Measurements from ENCODE around the gene MPZL2. TPM values are rescaled to one million over a fixed set of nuclear protein-coding genes. Genes with fewer than 3 reads are reported as not detected.
"Not testable (repeated sequence)": the region's sequence is repeated elsewhere in the genome, so short reads cannot be mapped to it uniquely, and the experiment has no call there.

MPZL2 gene
- total RNA-seq (2014; rRNA removed; shearing (Covaris generic)), result 24.3 and 30.4 TPM in 2 replicates

- DNase-seq (ENCODE audit: low spot score), result peak; percentile 97
Measured at GRCh38 chr11:118263695-118264568, at the start of gene MPZL2. Gene MPZL2 (minus strand): TSS chr11:118264297. CDS start chr11:118264153, 144 bp downstream.

- DNase-seq (ENCODE audit: low spot score), result no peak
Measured at GRCh38 chr11:118313242-118313641, 49.1 kb upstream of the MPZL2 start.

- no peak for DNase-seq (ENCODE audit: low spot score)
Measured at GRCh38 chr11:118312328-118312727, 48.2 kb upstream of the MPZL2 start.

GRCh38 chr11:118311518-118311917 lies 47.4 kb upstream of the MPZL2 start:
- DNase-seq (ENCODE audit: low spot score), result peak; percentile 17

- DNase-seq (ENCODE audit: low spot score), result peak; percentile 40
Measured at GRCh38 chr11:118310781-118311485, 46.8 kb upstream of the MPZL2 start.

- no peak for DNase-seq (ENCODE audit: low spot score)
Measured at GRCh38 chr11:118310271-118310670, 46.2 kb upstream of the MPZL2 start.

GRCh38 chr11:118308995-118309528 lies 45.0 kb upstream of the MPZL2 start:
- DNase-seq (ENCODE audit: low spot score), result not testable (repeated sequence)

GRCh38 chr11:118306556-118306955 lies 42.5 kb upstream of the MPZL2 start:
- DNase-seq (ENCODE audit: low spot score), result no peak

- DNase-seq (ENCODE audit: low spot score), result no peak
Measured at GRCh38 chr11:118305726-118306125, 41.6 kb upstream of the MPZL2 start.

- DNase-seq (ENCODE audit: low spot score), result no peak
Measured at GRCh38 chr11:118304568-118305248, 40.6 kb upstream of the MPZL2 start, which contains the start of gene CD3E. Gene CD3E (plus strand): TSS chr11:118304730. CDS start chr11:118304953, 223 bp downstream.

- DNase-seq (ENCODE audit: low spot score), result no peak
Measured at GRCh38 chr11:118304227-118304567, 40.1 kb upstream of the MPZL2 start.

GRCh38 chr11:118301600-118302195 lies 37.6 kb upstream of the MPZL2 start:
- no peak for DNase-seq (ENCODE audit: low spot score)

- DNase-seq (ENCODE audit: low spot score), result peak; percentile 77
Measured at GRCh38 chr11:118295815-118296454, 31.8 kb upstream of the MPZL2 start.

- no peak for DNase-seq (ENCODE audit: low spot score)
Measured at GRCh38 chr11:118295199-118295598, 31.1 kb upstream of the MPZL2 start.

- no peak for DNase-seq (ENCODE audit: low spot score)
Measured at GRCh38 chr11:118294053-118294452, 30.0 kb upstream of the MPZL2 start.

- DNase-seq (ENCODE audit: low spot score), result peak; percentile 54
Measured at GRCh38 chr11:118291477-118292135, 27.5 kb upstream of the MPZL2 start.

GRCh38 chr11:118290923-118291322 lies 26.8 kb upstream of the MPZL2 start:
- peak; percentile 92 for DNase-seq (ENCODE audit: low spot score)

- DNase-seq (ENCODE audit: low spot score), result no peak
Measured at GRCh38 chr11:118289401-118289800, 25.3 kb upstream of the MPZL2 start.

- peak; percentile 67 for DNase-seq (ENCODE audit: low spot score)
Measured at GRCh38 chr11:118287006-118287405, 22.9 kb upstream of the MPZL2 start.

- no peak for DNase-seq (ENCODE audit: low spot score)
Measured at GRCh38 chr11:118286545-118286944, 22.4 kb upstream of the MPZL2 start.

All from HT-29 (cell line).